Cortex of kidney (tissue), 1 donor: ENCODE results near the gene S100A7.
"Not testable (repeated sequence)": the region's sequence is repeated elsewhere in the genome, so short reads cannot be mapped to it uniquely, and the experiment has no call there.

Experiments
- DNase-seq: peaks from one replicate; lab custom pipeline; 2025; lab: John Stamatoyannopoulos, UW

Gene S100A7

DNA sequence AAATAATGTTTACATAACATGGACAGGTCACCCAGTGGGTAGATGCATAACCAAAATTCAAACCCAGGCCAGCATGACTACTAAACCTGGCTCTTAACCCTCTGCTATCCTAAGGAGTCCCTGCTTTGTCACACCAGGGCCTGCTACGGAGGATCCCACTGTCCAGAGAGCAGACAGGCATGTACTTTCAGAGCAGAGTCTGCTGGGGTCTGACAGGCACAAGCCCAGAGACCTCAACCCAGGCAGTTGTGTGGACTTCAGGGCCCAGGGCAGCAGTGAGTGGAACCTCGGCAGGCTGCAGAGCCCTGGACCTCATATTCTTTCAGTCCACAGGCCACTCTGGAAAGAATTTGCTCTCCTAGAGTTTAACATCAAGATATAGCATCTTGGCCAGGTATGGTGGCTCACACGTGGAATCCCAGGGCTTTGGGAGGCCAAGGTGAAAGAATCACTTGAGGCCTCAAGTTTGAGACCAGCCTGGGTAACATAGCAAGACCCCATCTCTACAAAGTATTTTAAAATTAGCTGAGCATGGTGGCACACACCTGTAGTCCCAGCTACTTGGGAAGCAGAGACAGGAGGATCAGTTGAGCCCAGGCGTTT lies 16.1 kb upstream of the S100A7 start:
- DNase-seq: no peak

DNA sequence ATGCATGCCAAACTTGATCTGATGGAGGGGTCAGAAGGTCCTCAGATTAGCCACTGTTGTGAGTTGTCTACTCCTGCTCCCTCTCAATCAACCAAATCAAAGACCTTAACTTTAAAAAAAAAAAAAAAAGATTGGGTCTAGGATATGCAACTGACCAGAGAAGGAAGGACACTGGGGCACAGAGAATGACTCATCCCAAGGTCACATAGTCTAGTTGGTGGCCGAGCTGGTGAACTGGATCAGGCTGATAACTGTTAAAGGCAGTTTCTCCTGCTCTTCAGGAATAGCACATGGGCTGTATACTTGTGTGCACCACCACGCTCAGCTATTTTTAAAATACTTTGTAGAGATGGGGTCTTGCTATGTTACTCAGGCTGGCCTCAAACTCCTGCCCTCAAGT lies 14.8 kb upstream of the S100A7 start:
- DNase-seq: no peak

DNA sequence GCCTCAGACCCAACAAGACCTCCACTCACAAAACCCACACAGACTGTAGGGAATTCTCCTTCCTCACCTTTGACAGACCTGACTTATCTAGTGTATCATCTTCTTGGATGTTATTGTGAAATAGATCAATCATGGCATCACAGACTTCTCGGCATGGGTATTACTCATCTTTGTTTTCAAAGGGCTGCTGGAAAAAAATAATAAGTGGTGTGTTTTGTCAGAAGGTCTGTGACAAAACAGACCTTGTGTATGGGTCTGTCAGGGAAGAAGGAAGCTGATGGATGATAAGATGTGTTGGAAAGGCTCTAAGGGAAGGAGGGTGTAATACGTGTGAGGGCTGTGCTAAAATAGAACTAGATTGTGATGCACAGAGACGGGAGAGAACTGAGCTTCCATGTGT lies 13.9 kb upstream of the S100A7 start:
- no peak for DNase-seq

DNA sequence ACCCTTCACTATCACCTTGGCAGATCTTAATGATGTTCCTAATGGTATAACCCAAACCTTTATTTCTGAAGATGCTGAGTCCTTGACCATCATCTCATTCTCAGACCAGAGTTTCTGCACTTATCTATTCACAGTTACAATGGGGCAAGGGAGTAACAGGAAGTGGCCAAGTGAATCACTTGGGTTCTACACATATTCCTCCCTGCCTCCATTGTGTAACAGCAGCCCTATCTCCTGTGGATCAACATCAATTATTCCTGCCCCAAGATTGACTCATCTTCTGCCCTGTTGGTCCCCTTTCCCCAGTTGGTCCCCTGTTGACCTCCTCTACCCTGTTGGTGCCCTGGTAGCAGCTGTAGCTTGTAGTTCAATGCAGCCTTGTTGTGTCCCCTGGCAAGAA lies 10.3 kb upstream of the S100A7 start:
- no peak for DNase-seq

DNA sequence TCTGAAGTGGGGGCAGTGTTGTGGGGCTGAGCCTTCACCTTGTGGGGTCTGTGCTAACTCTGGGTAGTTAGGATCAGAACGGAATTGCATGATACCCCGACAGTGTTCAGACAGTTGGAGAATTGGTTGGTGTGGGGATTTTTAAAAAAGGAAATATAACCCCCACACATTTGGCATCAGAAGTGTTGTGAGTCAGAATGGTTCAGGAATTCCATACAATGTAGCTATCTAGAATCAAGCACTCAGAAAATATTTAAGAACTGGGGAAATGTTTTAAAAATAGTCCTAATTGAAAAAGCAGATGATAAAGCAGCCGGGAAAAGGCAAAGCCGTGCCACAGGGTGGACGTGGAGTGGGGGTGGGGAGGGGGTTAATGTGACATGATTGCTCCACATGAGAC lies 6.5 kb upstream of the S100A7 start:
- no peak for DNase-seq

DNA sequence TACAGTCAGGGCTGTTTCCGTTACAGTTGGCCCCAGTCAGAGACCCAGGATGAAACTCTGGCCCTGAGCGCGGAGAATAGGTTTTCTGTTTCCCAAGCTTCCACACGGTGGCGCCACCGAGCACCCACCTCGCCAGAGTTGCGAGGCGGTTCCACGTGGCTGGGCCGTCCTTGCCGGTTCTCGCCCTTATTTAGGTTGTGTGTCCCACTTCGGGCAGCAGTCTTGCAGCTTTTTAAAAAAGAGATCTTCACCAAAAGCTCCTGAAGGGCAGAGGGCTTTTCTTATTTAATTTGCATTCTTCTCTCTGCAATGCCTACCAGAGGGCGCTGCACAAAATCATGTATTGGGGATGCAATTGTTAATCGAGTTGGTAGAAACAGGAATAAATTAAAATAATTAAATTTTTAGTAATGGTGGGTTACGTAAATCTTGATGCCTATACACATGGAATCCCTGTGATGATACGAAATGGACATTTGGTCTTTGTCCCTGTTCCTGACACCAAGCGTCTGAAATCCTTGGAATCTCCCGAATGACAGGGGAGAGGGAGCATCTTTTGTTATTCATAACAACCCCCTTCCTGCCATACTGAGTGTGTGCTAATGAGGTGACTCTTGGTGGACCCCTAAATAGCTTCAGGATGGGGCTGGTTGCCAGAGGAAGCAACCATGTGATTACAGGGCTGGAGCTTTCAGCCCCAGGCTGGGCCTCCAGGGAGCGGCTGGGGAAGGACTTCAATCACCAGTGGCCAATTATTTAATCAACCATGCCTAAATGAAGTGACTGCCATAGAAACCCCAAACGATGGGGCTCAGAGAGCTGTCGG lies 5.6 kb upstream of the S100A7 start:
- no peak for DNase-seq

DNA sequence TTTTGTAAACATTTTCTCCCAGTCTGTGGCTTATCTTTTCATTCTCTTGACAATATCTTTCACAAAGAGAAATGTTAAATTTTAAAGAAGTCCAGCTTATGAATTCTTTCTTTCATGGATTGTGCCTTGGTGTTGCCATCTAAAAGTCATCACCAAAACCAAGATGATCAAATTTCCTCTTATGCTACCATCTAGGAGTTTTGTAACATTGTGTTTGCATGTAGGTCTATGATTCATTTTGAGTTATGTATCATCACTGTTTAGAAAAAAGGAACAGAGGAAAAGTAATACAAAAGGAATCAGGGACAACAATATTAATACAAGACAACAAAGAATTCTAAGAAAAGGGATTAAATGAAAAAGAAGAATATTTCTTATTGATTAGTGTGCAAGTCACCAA lies 2.3 kb upstream of the S100A7 start:
- DNase-seq: not testable (repeated sequence)

DNA sequence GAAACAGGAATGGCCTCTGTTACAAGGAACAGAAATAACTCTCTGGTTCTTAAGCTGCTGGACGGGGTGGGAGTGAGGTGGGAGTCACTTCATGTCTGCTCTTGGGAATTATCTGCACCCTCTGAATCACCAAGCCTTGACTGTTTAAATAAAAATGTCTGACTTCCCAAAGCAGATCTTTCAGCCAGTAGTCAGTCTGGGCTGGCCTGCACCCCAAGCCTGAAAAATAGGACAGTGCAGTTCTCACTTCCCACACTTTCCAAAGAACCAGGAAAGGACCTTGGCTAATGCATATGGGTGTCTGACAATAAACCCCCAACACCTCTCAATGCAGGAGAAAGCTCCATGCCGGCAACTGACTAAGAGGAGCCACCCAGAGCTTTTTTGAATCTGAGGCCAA lies 796 bp downstream of the S100A7 start:
- DNase-seq: no peak

DNA sequence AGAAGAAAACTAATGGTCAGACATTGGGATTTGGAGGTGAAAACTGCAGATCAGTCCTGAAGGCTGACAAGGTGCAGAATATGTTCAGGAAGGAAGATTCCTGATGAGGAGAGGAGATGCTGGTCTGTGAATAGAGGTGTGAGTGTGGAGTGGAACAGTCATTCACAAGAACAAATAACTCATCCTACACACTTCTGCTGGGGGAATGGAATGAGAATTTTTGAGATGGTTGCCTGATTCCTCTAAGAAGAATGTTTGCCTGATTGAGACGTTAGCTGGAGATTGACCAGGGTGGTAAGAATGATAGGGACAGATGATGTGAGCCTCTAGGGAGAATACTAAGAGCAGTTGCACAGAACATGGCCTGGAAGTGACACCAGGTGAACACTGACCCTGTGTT lies 4.1 kb downstream of the S100A7 start:
- no peak for DNase-seq

DNA sequence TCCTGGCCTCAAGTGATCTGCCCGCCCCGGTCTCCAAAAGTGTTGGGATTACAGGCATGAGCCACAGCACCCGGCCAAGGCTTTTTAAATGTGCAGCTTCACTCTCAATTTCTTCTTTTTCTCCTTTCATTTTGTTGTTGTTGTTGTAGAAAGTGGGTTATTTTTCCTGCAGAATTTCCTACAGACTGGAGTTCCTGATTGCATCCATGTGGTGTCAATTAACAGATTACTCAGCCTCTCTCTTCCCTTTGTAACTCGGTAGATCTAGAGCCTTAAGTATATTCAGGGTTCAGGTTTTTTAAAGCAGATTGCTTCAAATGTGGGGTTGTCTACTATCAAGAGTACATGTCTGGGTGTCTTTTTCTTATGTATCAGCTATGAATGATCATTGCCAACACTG lies 11.6 kb downstream of the S100A7 start:
- DNase-seq: not testable (repeated sequence)

DNA sequence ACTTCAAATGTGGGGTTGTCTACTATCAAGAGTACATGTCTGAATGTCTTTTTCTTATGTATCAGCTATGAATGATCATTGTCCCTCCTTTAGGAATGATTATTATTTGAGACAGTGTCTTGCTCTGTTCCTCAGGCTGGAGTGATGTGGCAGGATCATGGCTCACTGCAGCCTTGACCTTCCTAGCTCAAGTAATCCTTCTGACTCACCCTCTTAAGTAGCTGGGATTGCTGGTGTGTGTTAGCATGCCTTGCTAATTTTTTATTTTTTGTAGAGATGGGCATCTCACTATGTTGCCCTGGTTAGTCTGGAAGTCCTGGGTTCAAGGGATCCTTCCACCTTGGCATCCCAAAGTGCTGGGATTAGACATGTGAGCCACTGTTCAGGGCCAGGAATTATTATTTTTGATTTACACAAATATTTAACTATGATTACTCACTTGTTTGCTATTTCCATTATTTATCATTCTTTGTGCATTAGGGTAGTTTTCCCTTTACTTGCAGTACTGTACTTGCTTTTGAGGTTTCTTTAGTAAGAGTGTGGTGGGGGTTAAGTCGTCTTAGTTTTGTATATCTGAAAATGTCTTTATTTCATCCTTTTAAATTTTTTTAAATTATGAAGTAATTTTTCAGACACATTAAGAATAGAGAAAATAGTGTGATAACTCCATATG lies 12.8 kb downstream of the S100A7 start:
- DNase-seq: no peak

DNA sequence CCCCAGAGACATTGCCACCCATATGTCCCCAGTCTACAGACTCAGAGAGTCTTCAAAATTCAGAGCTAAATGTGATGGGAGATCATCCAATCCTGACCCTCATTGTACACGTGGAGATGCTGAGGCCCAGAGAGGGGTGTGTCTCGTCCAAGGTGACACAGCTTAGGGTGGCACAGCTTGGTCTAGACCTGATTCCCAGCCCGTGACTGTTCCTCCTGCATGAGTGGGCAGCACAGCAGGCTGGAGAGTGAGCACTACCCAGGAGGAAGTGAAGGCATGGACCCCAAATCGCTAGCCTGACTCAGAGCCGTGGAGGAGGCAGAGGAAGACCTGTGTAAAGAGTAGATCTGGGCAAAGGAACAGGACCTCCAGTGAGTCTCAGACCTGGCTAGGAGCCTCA lies 16.4 kb downstream of the S100A7 start:
- no peak for DNase-seq

DNA sequence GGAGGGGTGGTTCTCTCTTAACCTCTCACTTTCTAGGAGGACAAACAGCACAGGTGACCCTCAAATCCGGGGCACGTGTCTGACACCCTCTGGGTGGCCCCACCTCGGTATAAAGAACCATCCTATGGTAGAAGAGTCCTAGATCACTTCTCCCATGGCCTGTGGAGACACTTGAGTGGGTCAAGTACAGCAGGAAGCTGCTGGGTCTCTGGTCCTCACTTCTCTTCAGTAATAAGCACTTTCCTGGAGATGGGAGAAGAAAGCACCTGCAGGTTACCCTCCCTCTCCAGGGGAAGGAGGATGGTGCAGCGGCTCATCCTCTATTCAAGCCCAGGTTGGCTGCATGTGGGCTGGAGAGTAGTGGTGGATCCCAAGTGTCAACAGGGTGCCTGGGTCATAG lies 17.0 kb downstream of the S100A7 start:
- no peak for DNase-seq

DNA sequence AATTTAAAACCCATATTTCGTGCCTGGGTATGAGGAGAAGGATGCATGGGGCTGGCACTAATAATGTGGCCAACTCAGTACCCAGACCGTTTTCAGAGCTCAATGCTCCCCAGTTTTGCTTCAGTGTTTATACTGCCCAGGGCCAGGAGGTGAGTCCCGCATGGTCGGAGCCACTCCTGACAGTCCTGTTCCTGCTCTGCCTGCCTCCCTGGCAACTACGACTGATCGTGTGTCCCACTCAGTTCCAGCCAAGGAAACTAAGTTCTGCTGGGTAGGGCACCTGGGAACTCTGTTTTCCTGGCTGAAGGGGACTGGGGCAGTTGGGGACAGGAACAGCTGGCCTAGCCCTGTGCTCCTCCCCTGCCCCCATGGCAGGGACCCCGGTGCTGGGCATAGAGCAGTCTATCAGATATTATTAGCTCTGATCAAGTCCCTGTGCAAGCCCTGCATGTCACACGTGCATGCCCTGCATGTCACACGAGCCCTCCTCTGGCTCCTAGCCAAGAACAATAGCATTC lies 19.2 kb downstream of the S100A7 start:
- DNase-seq: no peak

DNA sequence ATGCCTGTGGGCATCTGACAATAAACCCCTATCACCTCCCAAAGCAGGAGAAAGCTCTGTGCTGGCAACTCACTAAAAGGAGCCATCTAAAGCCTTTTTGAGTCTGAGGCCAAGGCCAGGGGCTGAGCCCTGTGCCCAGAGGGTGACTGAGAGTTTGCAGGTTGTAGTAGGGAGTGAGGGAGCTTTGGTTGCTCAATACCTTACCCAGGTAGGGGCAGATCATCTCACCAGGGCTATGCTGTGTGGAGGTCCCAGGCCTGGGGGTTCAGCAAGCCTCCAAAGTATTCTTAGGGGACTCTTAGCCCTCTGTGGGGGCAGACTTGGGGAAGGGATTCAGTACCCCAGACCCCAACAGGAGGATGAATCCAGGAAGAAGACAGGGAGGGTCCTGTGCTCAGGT lies 21.2 kb downstream of the S100A7 start:
- DNase-seq: no peak

DNA sequence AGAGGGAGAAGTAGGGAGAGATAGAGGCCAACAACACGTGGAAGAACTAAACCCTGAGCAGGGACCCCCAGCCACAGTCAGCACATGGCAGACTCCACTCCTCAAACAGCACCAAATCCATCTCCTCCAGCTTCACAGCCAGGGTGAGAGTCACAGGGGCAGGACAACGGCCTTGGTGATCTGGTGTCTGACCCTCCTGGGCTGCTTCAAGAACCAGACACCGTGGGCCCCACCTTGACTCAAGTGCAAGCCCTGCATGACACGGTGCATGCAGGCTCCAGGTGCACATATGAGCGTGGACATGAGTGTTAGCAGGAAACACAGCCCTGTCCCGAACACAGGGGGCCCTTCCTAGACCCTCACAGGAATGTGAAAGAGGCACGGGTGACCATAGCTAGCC lies 21.9 kb downstream of the S100A7 start:
- no peak for DNase-seq

DNA sequence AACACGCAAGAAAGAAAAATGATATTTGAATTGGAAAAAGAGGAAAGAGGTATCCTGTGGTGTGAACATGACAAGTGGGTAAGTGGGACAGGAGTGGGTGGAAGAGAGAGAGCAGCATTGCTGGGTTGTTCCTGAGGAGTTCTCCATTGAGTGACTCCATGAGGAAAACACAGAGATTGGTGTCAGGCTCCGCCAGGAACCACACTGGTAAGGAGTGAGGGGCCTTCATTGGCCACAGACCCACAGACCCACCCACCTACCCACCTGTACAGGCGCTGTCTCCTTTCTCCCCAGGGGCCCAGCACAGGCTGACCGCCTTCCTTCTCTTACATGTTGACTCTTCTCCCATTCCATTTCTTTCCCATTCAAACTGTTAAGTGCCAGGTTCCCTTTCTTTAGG lies 23.2 kb downstream of the S100A7 start:
- DNase-seq: no peak

DNA sequence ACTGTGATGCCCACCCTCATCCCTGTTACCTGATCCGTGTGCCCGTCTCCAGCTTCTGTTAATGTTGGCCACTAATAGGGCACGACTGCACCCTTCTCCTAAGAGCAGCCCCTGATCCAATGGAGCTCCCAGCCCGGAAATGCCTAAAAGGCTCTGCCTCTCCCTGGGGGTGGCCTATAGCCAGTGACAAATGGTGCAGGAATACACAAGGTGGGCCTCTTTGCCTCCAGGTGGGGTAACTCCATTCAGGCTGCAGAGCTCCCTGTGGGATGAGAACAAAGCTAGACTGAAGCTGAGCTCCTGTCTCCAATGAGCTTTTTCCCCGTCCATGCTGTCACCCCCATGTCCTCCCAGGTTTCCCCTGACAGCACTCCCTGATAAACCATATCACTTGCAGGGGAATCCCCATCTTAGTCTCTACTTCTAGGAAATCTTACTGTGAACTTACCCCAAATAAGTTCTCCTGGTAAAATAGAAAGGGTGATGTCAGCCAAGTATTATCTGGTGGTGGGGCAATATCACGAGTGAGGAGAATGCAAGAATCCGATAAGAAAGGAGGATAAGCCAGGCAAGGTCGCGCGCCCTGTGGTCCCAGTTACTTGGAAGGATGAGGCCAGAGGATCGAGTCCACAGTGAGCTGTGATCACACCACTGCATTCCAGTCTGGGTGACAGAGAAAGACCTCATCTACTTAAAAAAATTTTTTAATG lies 25.6 kb downstream of the S100A7 start:
- DNase-seq: no peak

DNA sequence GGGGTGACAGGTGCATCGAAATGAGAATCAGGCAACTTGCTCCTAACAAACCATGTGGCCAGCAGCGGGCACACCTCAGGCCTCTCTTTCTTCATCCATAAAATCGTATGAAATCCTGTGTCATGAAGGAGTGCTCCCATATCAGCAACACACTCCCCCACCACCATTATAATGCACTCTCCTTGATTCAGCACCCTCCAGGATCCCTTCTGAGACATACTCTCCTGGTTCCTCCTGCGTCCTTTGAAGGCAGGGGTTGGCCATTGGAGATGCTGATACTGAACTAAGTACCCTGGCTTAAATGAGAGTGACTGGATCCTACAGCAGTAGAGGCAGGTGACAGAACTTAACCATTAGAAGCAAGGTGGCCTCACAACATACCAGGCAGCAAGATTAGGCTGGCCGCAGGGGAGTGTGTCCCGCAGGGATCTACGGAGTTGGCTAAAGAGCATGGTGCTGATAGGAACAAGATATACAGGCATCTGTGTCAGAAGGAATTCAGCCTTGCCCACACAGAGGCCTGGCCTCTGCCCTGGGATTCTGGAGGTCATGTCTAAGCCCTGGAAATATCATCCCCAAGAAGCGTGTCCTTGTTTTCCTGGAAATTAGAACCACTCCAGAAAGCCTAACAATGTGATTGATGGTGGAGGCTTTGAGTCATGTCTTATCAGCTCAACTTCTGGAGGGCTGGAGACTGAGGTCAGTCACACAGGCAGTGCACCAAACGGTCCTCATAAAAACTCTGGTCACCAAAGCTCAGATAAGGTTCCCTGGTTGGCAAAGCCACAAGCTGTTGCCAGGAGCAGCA lies 27.4 kb downstream of the S100A7 start:
- DNase-seq: no peak

DNA sequence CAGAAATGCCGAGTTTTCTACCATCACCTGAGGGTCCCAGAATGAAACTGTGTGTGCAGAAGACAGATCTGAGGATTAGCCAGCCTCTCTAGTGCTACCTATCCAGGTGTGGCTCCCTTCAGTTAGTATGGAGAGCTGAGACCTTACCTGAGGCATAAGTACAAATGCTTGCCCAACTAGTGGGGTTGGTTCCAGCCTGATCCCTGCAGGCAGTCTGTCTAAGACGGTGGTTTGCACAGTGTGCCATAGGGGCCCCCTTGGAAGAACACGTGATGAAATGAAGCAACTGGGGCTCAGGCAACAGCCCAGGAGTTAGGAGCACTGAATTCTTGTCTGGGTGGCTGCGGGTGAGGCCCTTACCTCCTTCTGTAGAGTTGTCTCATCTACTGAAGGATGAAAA lies 28.5 kb downstream of the S100A7 start:
- DNase-seq: no peak

DNA sequence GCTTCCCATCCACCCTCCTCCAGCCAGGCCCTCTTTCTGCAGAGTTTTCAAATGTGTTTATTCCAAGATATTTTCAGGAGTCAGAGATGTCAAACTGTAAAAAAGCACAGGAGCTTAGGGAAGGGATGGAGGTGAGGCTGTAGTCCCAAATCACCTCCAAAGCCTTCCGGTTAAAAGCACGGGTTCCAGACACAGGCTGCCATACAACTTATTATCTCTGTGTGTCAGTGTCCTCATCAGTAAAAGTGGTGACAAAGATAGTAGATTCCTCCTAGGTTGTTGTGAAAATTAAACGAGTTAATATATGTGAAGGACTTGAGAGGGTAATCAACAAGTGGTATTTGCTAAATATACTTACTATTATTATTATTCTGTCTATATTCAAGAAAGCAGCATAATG lies 29.0 kb downstream of the S100A7 start:
- no peak for DNase-seq

DNA sequence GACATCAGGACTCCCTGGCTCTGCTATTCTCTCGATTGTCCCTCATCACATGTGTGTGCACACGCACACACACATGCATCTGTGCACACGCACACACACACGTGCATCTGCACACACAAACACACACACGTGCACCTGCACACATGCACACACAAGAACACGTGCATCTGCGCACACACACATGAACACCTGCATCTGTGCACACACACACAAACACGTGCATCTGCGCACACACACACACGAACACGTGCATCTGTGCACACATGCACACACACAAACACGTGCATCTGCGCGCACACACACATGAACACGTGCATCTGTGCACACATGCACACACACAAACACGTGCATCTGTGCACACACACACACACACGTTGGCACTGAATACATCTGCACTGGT lies 29.4 kb downstream of the S100A7 start:
- DNase-seq: no peak
